GM23248 (cell line): ENCODE data around the gene SKOR2. TPM values are rescaled to one million over a fixed set of nuclear protein-coding genes. Genes with fewer than 3 reads are reported as not detected.
"Not testable (repeated sequence)": the region's sequence is repeated elsewhere in the genome, so short reads cannot be mapped to it uniquely, and the experiment has no call there.

ENCODE experiments used
- DNase-seq: peaks from one replicate; pipeline ENCODE4 v3.0.0-alpha.2; 2015
- H2AFZ ChIP-seq: fragments of 200-600 bp; sonication (generic); 2 replicates; pipeline ENCODE4 v1.6.1; 2016; ENCODE audit warnings: antibody characterized with exemption
- H3F3A ChIP-seq: fragments of 200-600 bp; sonication (generic); 2 replicates; pipeline ENCODE4 v1.6.1; 2016; ENCODE audit warnings: mild to moderate bottlenecking, antibody characterized with exemption, mixed run types; ENCODE audit not compliant: insufficient read depth
- H3K27ac ChIP-seq: fragments of 200-600 bp; sonication (generic); 2 replicates; pipeline ENCODE4 v1.5.1; 2016; ENCODE audit warnings: mild to moderate bottlenecking
- H3K27me3 ChIP-seq: fragments of 200-600 bp; sonication (generic); replicated peaks from 2 replicates; pipeline ENCODE4 v1.6.1; 2016; ENCODE audit warnings: mild to moderate bottlenecking; ENCODE audit not compliant: insufficient read depth
- H3K36me3 ChIP-seq: fragments of 200-600 bp; sonication (generic); 2 replicates; pipeline ENCODE4 v1.6.1; 2016; ENCODE audit warnings: low read depth, mild to moderate bottlenecking
- H3K4me1 ChIP-seq: fragments of 200-600 bp; sonication (generic); 2 replicates; pipeline ENCODE4 v1.6.1; 2016; ENCODE audit warnings: mild to moderate bottlenecking; ENCODE audit not compliant: insufficient read depth
- H3K4me2 ChIP-seq: fragments of 200-600 bp; sonication (generic); one replicate; pipeline ENCODE4 v1.6.1; 2016; ENCODE audit warnings: mild to moderate bottlenecking; ENCODE audit not compliant: unreplicated experiment
- H3K4me3 ChIP-seq: fragments of 200-600 bp; sonication (generic); 2 replicates; pipeline ENCODE4 v1.5.1; 2016; ENCODE audit warnings: mild to moderate bottlenecking
- H3K79me2 ChIP-seq: fragments of 200-600 bp; sonication (generic); 2 replicates; pipeline ENCODE4 v1.6.1; 2016; ENCODE audit warnings: mild to moderate bottlenecking; ENCODE audit not compliant: insufficient read depth
- H3K9ac ChIP-seq: fragments of 200-600 bp; sonication (generic); 2 replicates; pipeline ENCODE4 v1.6.1; 2016; ENCODE audit warnings: mild to moderate bottlenecking
- H3K9me2 ChIP-seq: fragments of 200-600 bp; sonication (generic); 2 replicates; pipeline ENCODE4 v1.6.1; 2016; ENCODE audit warnings: mixed run types, mild to moderate bottlenecking, moderate library complexity; ENCODE audit not compliant: insufficient read depth
- H3K9me3 ChIP-seq: fragments of 200-600 bp; sonication (generic); one replicate; pipeline ENCODE4 v1.6.1; 2017; ENCODE audit warnings: low read depth
- H4K20me1 ChIP-seq: fragments of 200-600 bp; sonication (generic); 2 replicates; pipeline ENCODE4 v1.6.0; 2016; ENCODE audit not compliant: insufficient read depth
- EZH2 ChIP-seq: fragments of 200-600 bp; sonication (generic); IDR thresholded peaks from 2 replicates; pipeline ENCODE4 v1.6.1; 2018; ENCODE audit warnings: antibody characterized with exemption, mild to moderate bottlenecking; ENCODE audit not compliant: insufficient read depth, poor library complexity, severe bottlenecking
- EZH2phosphoT487 ChIP-seq: fragments of 200-600 bp; sonication (generic); IDR thresholded peaks from 2 replicates; pipeline ENCODE4 v1.6.1; 2018; ENCODE audit warnings: antibody characterized with exemption, moderate library complexity, mild to moderate bottlenecking, low read depth; ENCODE audit not compliant: insufficient read depth
- WGBS, 2 experiments: methylation state at CpG; one replicate each; pipeline ENCODE4 v1.1.6; 2015 to 2017; ENCODE audit warnings: low lambda C conversion rate in 2 of 2, low coverage in 1 of 2; ENCODE audit errors: missing lambda C conversion rate in 2 of 2; 5-methylcytosine and 5-hydroxymethylcytosine counted together
- in situ Hi-C: fragments of 300-500 bp; cut with MboI; formaldehyde crosslinking; loops from 2 replicates; pipeline ENCODE4 v1.15.0; 2020
- polyA plus RNA-seq: library from polyadenylated mRNA; unstranded; fragments of >200 nt; fragmentation: Nextera tagmentation; extraction: Ambion mirVana; gene quantifications from 2 replicates; pipeline ENCODE4 v1.2.1, GENCODE V29; 2016
- total RNA-seq: library from RNA; depleted of rRNA; stranded (reverse); fragments of >200 nt; shearing (Covaris generic); gene quantifications from 2 replicates; pipeline ENCODE4 v1.2.3, GENCODE V29; 2014

SKOR2 gene
- total and polyA plus RNA-seq, 2 experiments from 2014 or later = not detected

DNA sequence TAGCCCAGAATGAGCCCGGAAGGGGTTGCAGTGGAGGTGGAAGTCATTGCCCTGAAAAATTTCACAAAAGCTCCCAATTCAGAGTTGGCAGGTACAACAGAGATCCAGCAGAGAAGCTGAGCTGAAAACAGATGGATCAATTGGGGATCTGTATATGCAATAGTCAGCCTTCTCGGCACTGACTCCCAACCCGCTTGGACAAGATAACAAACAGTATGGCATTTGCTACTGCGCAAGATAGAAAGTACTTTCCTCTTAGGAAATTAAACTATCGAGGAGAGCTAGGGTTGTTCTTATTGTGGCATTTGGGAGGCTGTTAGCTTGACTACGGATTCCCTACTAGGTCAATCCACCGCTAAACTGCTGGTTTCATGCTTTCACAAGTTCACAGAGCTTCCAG lies 63.7 kb downstream of the SKOR2 start:
- H3K9me3 ChIP-seq = no peaks in the 10 kb centered on the region
- DNase-seq = no peak
- in situ Hi-C loops = no loop called here

DNA sequence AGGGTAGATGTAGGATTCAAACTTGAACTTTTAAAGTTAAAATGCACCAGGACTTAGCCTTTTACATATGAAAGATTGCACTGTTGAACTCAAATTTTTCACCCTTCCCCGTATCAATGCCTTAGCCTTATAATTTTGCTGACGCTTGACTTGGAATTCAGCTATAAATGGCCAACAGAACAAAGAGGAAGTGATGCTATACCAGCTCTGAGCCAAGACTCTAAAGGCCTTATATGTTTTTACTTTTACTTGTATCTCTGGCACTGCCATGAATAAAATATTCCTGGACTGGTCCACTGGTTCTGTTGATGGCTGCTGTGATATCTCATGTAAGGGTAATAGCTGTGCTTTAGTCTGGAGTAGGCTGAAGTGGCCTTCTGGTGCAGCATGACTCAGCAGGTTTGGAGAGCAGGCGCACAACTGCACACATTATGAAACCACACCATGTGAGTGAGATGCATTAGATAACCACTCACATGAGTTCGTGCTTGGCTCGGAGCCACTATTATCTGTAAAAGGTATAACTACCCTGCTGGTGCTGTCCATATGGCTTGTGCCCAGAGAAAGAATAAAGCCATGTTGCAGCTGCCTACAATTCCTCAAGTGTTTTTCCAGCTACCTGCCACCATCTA lies 66.9 kb downstream of the SKOR2 start:
- H4K20me1 ChIP-seq = no peaks in the 10 kb centered on the region

More for the DNA sequence above, 63.7 kb downstream of the SKOR2 start:
- TF ChIP-seq EZH2phosphoT487 (no peak), EZH2 (no peak)
- H3K9ac ChIP-seq = no peak overlapping the region
- no peaks in the 10 kb centered on the region for H4K20me1 ChIP-seq
- 0 out of 2 replicates have a peak, but pooled peaks cover 4% of the 10 kb centered on the region for H3K27me3 ChIP-seq
- H3F3A ChIP-seq = no peaks in the 10 kb centered on the region
- 66 to 69% methylated on average over 7 of the region's 7 CpGs for WGBS, 2 experiments
- H3K27ac ChIP-seq = no peak overlapping the region
- H3K4me1 ChIP-seq = no peaks in the 10 kb centered on the region
- H3K4me2 ChIP-seq = no peak overlapping the region
- H3K36me3 ChIP-seq = no peaks in the 10 kb centered on the region
- H3K79me2 ChIP-seq = no peaks in the 10 kb centered on the region
- H3K4me3 ChIP-seq = no peak overlapping the region
- H3K9me2 ChIP-seq = no peaks in the 10 kb centered on the region
- H2AFZ ChIP-seq = no peak overlapping the region

DNA sequence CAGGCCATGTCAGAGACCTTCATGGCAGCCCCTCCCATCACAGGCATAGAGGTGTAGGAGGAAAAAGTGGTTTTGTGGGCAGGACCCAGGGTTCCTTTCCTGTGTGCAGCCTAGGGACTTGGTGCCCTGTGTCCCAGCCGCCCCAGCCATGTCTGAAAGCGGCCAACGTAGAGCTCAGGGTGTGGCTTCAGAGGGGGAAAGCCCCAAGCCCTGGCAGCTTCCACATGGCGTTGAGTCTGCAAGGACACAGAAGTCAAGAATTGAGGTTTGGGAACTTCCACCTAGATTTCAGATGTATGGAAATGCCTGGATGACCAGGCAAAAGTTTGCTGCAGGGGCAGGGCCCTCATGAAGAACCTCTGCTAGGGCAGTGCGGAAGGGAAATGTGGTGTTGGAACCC lies 69.3 kb downstream of the SKOR2 start:
- DNase-seq, H3K4me2 ChIP-seq, H3K36me3 ChIP-seq, H3K27ac ChIP-seq, H2AFZ ChIP-seq, H3K79me2 ChIP-seq, H3K4me1 ChIP-seq, H4K20me1 ChIP-seq, H3K9ac ChIP-seq, H3K9me2 ChIP-seq, H3K9me3 ChIP-seq, H3K27me3 ChIP-seq, H3K4me3 ChIP-seq, H3F3A ChIP-seq, in situ Hi-C loops: not testable (repeated sequence)
- WGBS, 2 experiments = 23 to 44% methylated on average over 5 of the region's 5 CpGs

More for the DNA sequence above, 66.9 kb downstream of the SKOR2 start:
- Histone ChIP-seq H3K9ac (no peak overlapping the region), H3K4me3 (no peak overlapping the region), H3K4me2 (no peak overlapping the region), H3K4me1 (no peaks in the 10 kb centered on the region), H3K79me2 (no peaks in the 10 kb centered on the region), H3K27ac (no peak overlapping the region), H3K9me3 (no peaks in the 10 kb centered on the region), H2AFZ (no peak overlapping the region), H3F3A (no peaks in the 10 kb centered on the region), H3K27me3 (0 out of 2 replicates have a peak, but pooled peaks cover 4% of the 10 kb centered on the region), H3K36me3 (no peaks in the 10 kb centered on the region), H3K9me2 (no peaks in the 10 kb centered on the region)
- WGBS, 2 experiments = 68 to 73% methylated on average over 5 of the region's 5 CpGs
- in situ Hi-C loops = no loop called here
- DNase-seq = peak; percentile 26
- TF ChIP-seq EZH2phosphoT487 (no peak), EZH2 (no peak)

DNA sequence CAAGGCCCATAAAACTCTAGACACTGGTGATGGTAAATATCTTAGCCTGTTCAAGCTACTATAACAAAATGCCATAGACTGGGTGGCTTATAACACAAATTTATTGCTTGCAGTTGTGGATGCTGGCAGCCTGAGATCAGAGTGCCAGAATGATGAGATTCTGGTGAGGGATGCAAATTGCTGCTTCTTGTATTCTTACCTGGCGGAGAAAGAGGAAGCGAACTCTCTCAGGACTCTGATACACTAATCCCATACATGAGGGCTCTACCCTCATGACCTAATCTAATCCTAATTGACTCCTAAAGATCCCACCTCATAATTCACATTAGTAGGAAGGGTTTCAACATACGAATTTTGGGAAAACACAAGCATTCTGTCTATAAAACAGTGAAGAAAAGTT lies 70.7 kb downstream of the SKOR2 start:
- no peaks in the 10 kb centered on the region for H4K20me1 ChIP-seq

More for the DNA sequence above, 70.7 kb downstream of the SKOR2 start:
- no peaks in the 10 kb centered on the region for H3K9me2 ChIP-seq
- no peak overlapping the region for H3K9ac ChIP-seq
- TF ChIP-seq EZH2phosphoT487 = no peak
- no peak for TF ChIP-seq EZH2
- H3K4me3 ChIP-seq = no peak overlapping the region
- no peaks in the 10 kb centered on the region for H3K4me1 ChIP-seq
- H2AFZ ChIP-seq = no peak overlapping the region
- H3K27ac ChIP-seq = no peak overlapping the region
- H3K36me3 ChIP-seq = no peaks in the 10 kb centered on the region
- peaks cover 3% of the 10 kb centered on the region for H3K79me2 ChIP-seq
- 63 to 66% methylated on average over 3 of the region's 3 CpGs for WGBS, 2 experiments
- H3F3A ChIP-seq = no peaks in the 10 kb centered on the region
- in situ Hi-C loops = no loop called here
- no peaks in the 10 kb centered on the region for H3K27me3 ChIP-seq
- DNase-seq = no peak
- no peaks in the 10 kb centered on the region for H3K9me3 ChIP-seq
- no peak overlapping the region for H3K4me2 ChIP-seq
